Muscle of back (tissue), 11 donors: Measurements from ENCODE around the gene ITGBL1. TPM values are rescaled to one million over a fixed set of nuclear protein-coding genes. Genes with fewer than 3 reads are reported as not detected.

Experiments used
- DNase-seq, 3 donors: peaks; one replicate each; pipeline versions ENCODE4 v3.0.0 to v3.0.0-alpha.2; 2013
- polyA plus RNA-seq, 10 donors: library from polyadenylated mRNA; unstranded; fragments of 120-200 nt; gene quantifications; one replicate each; pipeline ENCODE4 v1.2.1, GENCODE V29; 2013; ENCODE audit not compliant: insufficient read length in 10 of 10

Gene ITGBL1
- polyA plus RNA-seq, 10 donors: 0.21 to 7.2 (median 3.0) TPM

DNA sequence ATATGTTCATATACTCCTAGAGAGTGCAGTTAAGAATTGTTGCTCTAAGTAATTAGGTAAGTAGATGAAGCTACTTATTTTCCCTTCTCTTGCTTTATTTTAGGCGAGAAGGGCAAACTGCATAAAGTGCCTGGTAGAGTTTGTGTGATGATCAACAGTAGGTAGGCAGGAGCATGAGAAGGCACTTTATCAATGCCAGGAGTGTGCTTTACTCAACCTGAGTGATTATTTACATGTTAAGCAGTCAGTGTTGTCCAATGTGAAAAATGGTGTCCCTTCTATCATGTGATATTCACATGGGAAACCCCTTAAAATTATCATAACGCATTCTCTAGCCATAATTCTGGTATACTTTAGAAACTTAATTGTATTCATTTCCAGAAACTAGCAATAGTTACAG is 294.0 kb downstream of the ITGBL1 start:
- no peak for DNase-seq

GRCh38 chr13:101747039-101747438 is 294.6 kb downstream of the ITGBL1 start:
- no peak for DNase-seq

GRCh38 chr13:101749584-101749983 is 297.1 kb downstream of the ITGBL1 start:
- no peak for DNase-seq

- peak; percentile 10 to 45 (median 26) for DNase-seq
Observed at GRCh38 chr13:101751488-101751887, 299.0 kb downstream of the ITGBL1 start.

DNA sequence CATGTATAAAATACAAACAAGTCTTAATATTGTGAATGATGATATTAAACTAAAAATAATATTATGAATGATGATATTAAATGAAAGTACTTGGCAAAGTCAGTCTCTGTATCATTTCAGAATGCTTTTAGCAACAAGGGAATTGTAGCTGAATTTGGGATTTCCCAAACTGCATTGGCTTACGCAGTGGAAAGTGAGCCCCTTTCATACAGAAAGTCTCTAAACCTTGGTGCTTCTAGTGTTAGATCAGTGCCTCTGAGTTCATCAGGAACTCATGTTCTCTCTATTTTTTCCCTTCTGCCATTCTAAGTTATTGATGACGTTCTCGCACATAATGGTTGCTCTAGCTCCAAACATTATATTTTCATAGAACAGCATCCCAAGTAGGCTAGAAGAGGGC is 300.0 kb downstream of the ITGBL1 start:
- DNase-seq: no peak

DNA sequence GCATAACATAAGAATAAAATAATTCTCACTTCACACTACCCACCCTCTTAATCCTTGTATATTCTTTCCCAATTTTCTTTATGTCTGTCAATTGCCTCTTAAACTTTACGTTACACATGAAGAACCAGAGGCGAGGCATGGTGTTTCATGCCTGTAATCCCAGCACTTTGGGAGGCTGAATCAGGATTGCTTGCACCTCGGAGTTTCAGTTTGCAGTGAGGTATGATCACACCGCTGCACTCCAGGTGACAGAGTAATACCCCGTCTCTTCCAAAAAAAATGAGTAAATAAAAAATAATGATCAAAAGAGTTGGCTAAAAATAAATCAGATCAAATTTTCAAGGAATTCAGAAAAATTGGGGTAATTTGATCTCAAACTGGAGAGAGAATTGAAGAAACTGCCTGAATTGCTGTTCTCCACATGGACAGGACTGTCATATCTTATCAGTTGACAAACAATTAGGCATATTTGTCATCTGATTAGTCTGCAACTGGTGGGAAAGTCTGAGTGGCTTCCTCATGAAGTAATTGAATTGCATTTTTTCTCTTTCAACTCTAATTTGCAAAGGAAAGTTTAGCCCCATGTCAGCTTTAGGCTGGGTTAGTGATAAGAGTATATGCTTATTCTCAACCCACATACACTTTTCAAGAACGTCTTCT is 302.9 kb downstream of the ITGBL1 start:
- no peak for DNase-seq

GRCh38 chr13:101757446-101758039 is 305.1 kb downstream of the ITGBL1 start:
- DNase-seq: peak in 2 of 3 donors; percentile 4 to 20

- no peak for DNase-seq
Observed at GRCh38 chr13:101763191-101763590, 310.7 kb downstream of the ITGBL1 start.

Other genes with a start within 250 kb of the ITGBL1 start
- under 1 TPM; 0.11 to 0.79 (median 0.55) TPM for gene NALCN, start 36.2 kb upstream of the ITGBL1 start, polyA plus RNA-seq